Measurements from ENCODE around the gene FAM120B. TPM values are rescaled to one million over a fixed set of nuclear protein-coding genes. Genes with fewer than 3 reads are reported as not detected.

Gene FAM120B
- total RNA-seq, 1 experiment from 2014 or later, result 16.7 TPM

DNA sequence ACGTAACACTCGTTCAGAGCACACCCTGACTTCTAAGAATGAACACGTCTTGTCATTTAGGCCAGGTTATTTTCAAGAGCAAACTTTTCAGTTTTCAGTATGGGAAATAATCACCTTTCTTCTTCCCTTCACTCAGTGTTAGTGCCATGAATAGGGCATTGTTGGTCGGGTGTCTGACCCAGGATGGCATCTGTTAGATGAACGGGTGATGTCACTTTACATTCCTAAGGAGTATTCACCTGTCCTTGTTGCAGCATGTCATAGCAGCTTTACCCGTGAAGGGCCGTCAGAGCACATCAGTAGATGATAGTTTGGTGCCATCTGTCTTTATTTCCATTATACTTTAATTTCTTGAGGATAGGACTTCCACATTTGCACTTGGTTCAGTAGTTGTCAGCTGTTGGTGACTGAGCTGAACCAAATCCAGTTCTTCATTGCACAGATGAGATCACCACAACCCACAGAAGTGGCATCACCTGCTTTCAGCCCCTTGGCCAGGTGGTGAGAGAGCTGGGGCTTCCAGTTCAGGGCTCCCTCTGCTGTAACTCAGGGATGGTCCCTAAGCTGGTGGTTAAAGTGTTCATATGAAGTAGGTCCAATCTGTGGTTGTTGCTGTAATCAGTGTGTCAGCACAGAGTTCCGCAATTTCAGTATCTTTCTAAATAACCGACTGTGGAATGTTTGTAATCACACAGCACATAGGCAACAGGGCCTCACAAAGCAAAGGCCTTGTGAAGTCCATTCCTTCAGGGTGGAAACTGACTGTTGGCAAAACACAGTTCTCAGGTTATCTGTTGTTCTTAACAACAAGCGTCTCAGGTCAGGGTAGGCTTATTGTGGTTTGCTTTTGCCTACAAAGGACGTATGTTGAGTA, 68.2 kb downstream of the FAM120B start:
- no peaks in the 10 kb centered on the region for H3K27me3 ChIP-seq (ENCODE audit: insufficient read depth, low read length)
- no peaks in the 10 kb centered on the region for H3K23me2 ChIP-seq (ENCODE audit: insufficient read length, low read depth, low read length, poor library complexity, severe bottlenecking)
- no peaks in the 10 kb centered on the region for H4K20me1 ChIP-seq (ENCODE audit: control insufficient read depth, insufficient read depth, insufficient read length)
- H3K56ac ChIP-seq (ENCODE audit: insufficient read length, low read depth, low read length), result no peak overlapping the region
- no peak overlapping the region for H2AK5ac ChIP-seq (ENCODE audit: insufficient read length, low read length)
- Mint-ChIP-seq H3K9me3 (no peaks in the 10 kb centered on the region), H3K4me1 (peaks cover 16 to 23% of the 10 kb centered on the region in 2 experiments), H3K4me3 (no peak overlapping the region), H3K27ac (no peak overlapping the region), H3K36me3 (ENCODE audit: insufficient read depth in 1 of 3, low read depth in 3 of 3) (no peaks in the 10 kb centered on the region; a peak in 2 of 7 replicates), H3K27me3 (ENCODE audit: low read depth) (no peaks in the 10 kb centered on the region)
- H3K79me2 ChIP-seq (ENCODE audit: insufficient read depth, low read length), result no peaks in the 10 kb centered on the region
- no peak overlapping the region for H2BK20ac ChIP-seq (ENCODE audit: low read depth, low read length, poor library complexity, severe bottlenecking)
- no peak overlapping the region for H2BK120ac ChIP-seq (ENCODE audit: low read depth, low read length, poor library complexity, severe bottlenecking)
- no peaks in the 10 kb centered on the region for H3K79me1 ChIP-seq (ENCODE audit: insufficient read depth, low read depth, low read length, poor library complexity, severe bottlenecking)
- H3K4me2 ChIP-seq (ENCODE audit: insufficient read depth, insufficient read length, low read length), result no peak overlapping the region
- WGBS (ENCODE audit: extremely low coverage, insufficient read length, low lambda C conversion rate), result no CpG with 5 or more reads among the region's 11 CpGs
- no peak for DNase-seq
- H2BK15ac ChIP-seq (ENCODE audit: low read depth, low read length), result no peak overlapping the region
- H3K14ac ChIP-seq (ENCODE audit: insufficient read depth, low read length), result no peak overlapping the region
- H2BK12ac ChIP-seq (ENCODE audit: insufficient read length, low read depth, low read length), result no peak overlapping the region
- H4K91ac ChIP-seq (ENCODE audit: insufficient read length, low read depth, low read length), result no peak overlapping the region
- no peak overlapping the region for H3T11ph ChIP-seq (ENCODE audit: low read length)
- no peak overlapping the region for H4K5ac ChIP-seq (ENCODE audit: insufficient read length, low read depth, low read length)
- H3K18ac ChIP-seq (ENCODE audit: insufficient read length, low read depth, low read length), result no peak overlapping the region
- TF ChIP-seq, protein P1, sequence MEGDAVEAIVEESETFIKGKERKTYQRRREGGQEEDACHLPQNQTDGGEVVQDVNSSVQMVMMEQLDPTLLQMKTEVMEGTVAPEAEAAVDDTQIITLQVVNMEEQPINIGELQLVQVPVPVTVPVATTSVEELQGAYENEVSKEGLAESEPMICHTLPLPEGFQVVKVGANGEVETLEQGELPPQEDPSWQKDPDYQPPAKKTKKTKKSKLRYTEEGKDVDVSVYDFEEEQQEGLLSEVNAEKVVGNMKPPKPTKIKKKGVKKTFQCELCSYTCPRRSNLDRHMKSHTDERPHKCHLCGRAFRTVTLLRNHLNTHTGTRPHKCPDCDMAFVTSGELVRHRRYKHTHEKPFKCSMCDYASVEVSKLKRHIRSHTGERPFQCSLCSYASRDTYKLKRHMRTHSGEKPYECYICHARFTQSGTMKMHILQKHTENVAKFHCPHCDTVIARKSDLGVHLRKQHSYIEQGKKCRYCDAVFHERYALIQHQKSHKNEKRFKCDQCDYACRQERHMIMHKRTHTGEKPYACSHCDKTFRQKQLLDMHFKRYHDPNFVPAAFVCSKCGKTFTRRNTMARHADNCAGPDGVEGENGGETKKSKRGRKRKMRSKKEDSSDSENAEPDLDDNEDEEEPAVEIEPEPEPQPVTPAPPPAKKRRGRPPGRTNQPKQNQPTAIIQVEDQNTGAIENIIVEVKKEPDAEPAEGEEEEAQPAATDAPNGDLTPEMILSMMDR (conservative IDR thresholded peaks at IDR 0.05), result no peak
- no peak overlapping the region for H3K9ac ChIP-seq (ENCODE audit: extremely low read depth, insufficient read length, low read length)
- no peak overlapping the region for H2BK5ac ChIP-seq (ENCODE audit: insufficient read length, low read length)
- no peak overlapping the region for H2AFZ ChIP-seq (ENCODE audit: low read length)
- H3K4me1 ChIP-seq (ENCODE audit: insufficient read depth, low read length), result no peaks in the 10 kb centered on the region
- H3K27ac ChIP-seq (ENCODE audit: insufficient read length, low read depth, low read length), result no peak overlapping the region
- no peak overlapping the region for H3K23ac ChIP-seq (ENCODE audit: insufficient read length, low read depth, low read length)
- H3K4ac ChIP-seq (ENCODE audit: low read depth, low read length), result no peak overlapping the region
- no peak overlapping the region for H4K8ac ChIP-seq (replicated peaks; ENCODE audit: insufficient read length, low read depth, low read length)
- no peaks in the 10 kb centered on the region for H3K9me3 ChIP-seq (ENCODE audit: control insufficient read depth, low read depth, low read length)

All from H9 (cell line).